GM04503 (cell line): Measurements from ENCODE around the gene FBXL13.
"Not testable (repeated sequence)": the region's sequence is repeated elsewhere in the genome, so short reads cannot be mapped to it uniquely, and the experiment has no call there.

ENCODE experiments used
- DNase-seq: peaks from one replicate; pipeline ENCODE4 v3.0.0-alpha.2; 2012; ENCODE audit warnings: low read depth

The FBXL13 gene

GRCh38 chr7:102935450-102936115 lies 139.0 kb downstream of the FBXL13 start:
- DNase-seq = no peak

- DNase-seq = no peak
Measured at GRCh38 chr7:102934701-102935100, 139.9 kb downstream of the FBXL13 start.

GRCh38 chr7:102934239-102934638 lies 140.4 kb downstream of the FBXL13 start:
- DNase-seq = no peak

- peak; percentile 79 for DNase-seq
Measured at GRCh38 chr7:102933763-102934162, 140.8 kb downstream of the FBXL13 start.

GRCh38 chr7:102931757-102932156 lies 142.8 kb downstream of the FBXL13 start:
- no peak for DNase-seq

- DNase-seq = no peak
Measured at GRCh38 chr7:102927312-102927933, 147.2 kb downstream of the FBXL13 start.

GRCh38 chr7:102926783-102927140 lies 147.8 kb downstream of the FBXL13 start:
- DNase-seq = no peak

GRCh38 chr7:102925976-102926782 lies 148.4 kb downstream of the FBXL13 start:
- peak; percentile 42 for DNase-seq

GRCh38 chr7:102918845-102919244 lies 155.8 kb downstream of the FBXL13 start:
- no peak for DNase-seq

- no peak for DNase-seq
Measured at GRCh38 chr7:102917436-102918353, 156.9 kb downstream of the FBXL13 start.

GRCh38 chr7:102916881-102917280 lies 157.7 kb downstream of the FBXL13 start:
- no peak for DNase-seq

GRCh38 chr7:102916426-102916825 lies 158.2 kb downstream of the FBXL13 start:
- no peak for DNase-seq

- no peak for DNase-seq
Measured at GRCh38 chr7:102914585-102914984, 160.0 kb downstream of the FBXL13 start.

- no peak for DNase-seq
Measured at GRCh38 chr7:102913826-102914225, 160.8 kb downstream of the FBXL13 start.

GRCh38 chr7:102912742-102913141 lies 161.9 kb downstream of the FBXL13 start, which contains the start of gene LRRC17:
Gene LRRC17, plus strand, starts transcription at chr7:102913000. Its CDS starts 20,914 bp downstream, at chr7:102933914.
- no peak for DNase-seq

GRCh38 chr7:102908676-102909075 lies 165.9 kb downstream of the FBXL13 start:
- no peak for DNase-seq

- DNase-seq = not testable (repeated sequence)
Measured at GRCh38 chr7:102903576-102903975, 171.0 kb downstream of the FBXL13 start.

- not testable (repeated sequence) for DNase-seq
Measured at GRCh38 chr7:102902052-102902451, 172.5 kb downstream of the FBXL13 start.

GRCh38 chr7:102898532-102898859 lies 176.1 kb downstream of the FBXL13 start:
- DNase-seq = no peak

GRCh38 chr7:102897856-102898531 lies 176.6 kb downstream of the FBXL13 start:
- DNase-seq = no peak

GRCh38 chr7:102897211-102897631 lies 177.4 kb downstream of the FBXL13 start:
- DNase-seq = no peak
